RWPE2 (cell line): Measurements from ENCODE around the gene C2CD4B.
A peak's percentile ranks its signal among the peaks of the same experiment; 100 is the strongest.

Source experiments
- ATAC-seq: fragments of 200-7000 bp; cut with Tn5 transposase; 3 replicates; pipeline ENCODE4 v1.9.1; 2021; ENCODE audit warnings: low read depth
- DNase-seq: peaks from one replicate; pipeline ENCODE4 v3.0.0-alpha.2; 2020; ENCODE audit warnings: low spot score
- H3K27ac ChIP-seq: fragments of 450-650 bp; 2 replicates; pipeline ENCODE4 v1.5.1; 2017; ENCODE audit warnings: mild to moderate bottlenecking; ENCODE audit not compliant: poor library complexity, severe bottlenecking
- H3K27me3 ChIP-seq: fragments of 250-450 bp; sonication (Bioruptor Pico); 2 replicates; pipeline ENCODE4 v1.5.1; 2021; ENCODE audit warnings: mild to moderate bottlenecking, moderate library complexity; ENCODE audit not compliant: insufficient read depth, poor library complexity, severe bottlenecking
- H3K36me3 ChIP-seq: fragments of 250-450 bp; sonication (Bioruptor Pico); 2 replicates; pipeline ENCODE4 v1.5.1; 2020; ENCODE audit warnings: low read depth, mild to moderate bottlenecking, moderate library complexity
- H3K4me1 ChIP-seq: fragments of 250-450 bp; sonication (Bioruptor Pico); 2 replicates; pipeline ENCODE4 v1.5.1; 2021; ENCODE audit warnings: mild to moderate bottlenecking, moderate library complexity; ENCODE audit not compliant: insufficient read depth, poor library complexity, severe bottlenecking
- H3K4me3 ChIP-seq: fragments of 250-450 bp; sonication (Bioruptor Pico); 2 replicates; pipeline ENCODE4 v1.5.1; 2021; ENCODE audit warnings: mild to moderate bottlenecking, moderate library complexity; ENCODE audit not compliant: severe bottlenecking
- H3K9me3 ChIP-seq: fragments of 250-450 bp; sonication (Bioruptor Pico); 2 replicates; pipeline ENCODE4 v1.5.1; 2021; ENCODE audit warnings: mild to moderate bottlenecking, moderate library complexity; ENCODE audit not compliant: severe bottlenecking
- TF ChIP-seq, protein P1 (sequence below): fragments of 450-650 bp; IDR thresholded peaks from one replicate; pipeline ENCODE4 v1.5.1; 2017; ENCODE audit warnings: mild to moderate bottlenecking, moderate library complexity; ENCODE audit not compliant: poor library complexity, severe bottlenecking

The C2CD4B gene

DNA sequence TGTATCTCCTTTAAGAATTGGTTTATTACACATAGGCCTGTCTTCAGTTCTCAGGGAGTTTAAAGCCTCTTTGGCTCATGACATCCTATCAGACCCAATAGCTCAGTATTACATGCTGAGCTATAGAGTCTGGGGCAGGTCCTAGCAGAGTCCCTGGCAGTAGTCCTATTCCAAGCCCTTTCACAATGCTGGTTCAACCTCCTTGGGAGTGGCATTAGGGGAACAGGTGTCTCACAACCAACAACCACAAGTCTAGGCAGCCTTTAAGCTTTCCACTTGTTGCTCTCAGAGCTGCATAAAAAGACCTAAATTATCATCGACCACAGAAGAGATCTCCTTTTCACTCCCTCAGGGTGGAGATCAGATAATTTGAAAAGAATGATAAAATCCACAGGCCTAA is 22.8 kb upstream of the C2CD4B start:
- peaks cover 2% of the 10 kb centered on the region for H3K27me3 ChIP-seq
- 0 out of 3 replicates have a peak, but pooled peaks have one; percentile 49 for ATAC-seq
- no peaks in the 10 kb centered on the region for H3K4me1 ChIP-seq
- no peak overlapping the region for H3K4me3 ChIP-seq
- no peaks in the 10 kb centered on the region for H3K36me3 ChIP-seq
- no peaks in the 10 kb centered on the region for H3K9me3 ChIP-seq
- TF ChIP-seq, protein P1, sequence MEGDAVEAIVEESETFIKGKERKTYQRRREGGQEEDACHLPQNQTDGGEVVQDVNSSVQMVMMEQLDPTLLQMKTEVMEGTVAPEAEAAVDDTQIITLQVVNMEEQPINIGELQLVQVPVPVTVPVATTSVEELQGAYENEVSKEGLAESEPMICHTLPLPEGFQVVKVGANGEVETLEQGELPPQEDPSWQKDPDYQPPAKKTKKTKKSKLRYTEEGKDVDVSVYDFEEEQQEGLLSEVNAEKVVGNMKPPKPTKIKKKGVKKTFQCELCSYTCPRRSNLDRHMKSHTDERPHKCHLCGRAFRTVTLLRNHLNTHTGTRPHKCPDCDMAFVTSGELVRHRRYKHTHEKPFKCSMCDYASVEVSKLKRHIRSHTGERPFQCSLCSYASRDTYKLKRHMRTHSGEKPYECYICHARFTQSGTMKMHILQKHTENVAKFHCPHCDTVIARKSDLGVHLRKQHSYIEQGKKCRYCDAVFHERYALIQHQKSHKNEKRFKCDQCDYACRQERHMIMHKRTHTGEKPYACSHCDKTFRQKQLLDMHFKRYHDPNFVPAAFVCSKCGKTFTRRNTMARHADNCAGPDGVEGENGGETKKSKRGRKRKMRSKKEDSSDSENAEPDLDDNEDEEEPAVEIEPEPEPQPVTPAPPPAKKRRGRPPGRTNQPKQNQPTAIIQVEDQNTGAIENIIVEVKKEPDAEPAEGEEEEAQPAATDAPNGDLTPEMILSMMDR = no peak
- no peak for DNase-seq
- no peak overlapping the region for H3K27ac ChIP-seq

DNA sequence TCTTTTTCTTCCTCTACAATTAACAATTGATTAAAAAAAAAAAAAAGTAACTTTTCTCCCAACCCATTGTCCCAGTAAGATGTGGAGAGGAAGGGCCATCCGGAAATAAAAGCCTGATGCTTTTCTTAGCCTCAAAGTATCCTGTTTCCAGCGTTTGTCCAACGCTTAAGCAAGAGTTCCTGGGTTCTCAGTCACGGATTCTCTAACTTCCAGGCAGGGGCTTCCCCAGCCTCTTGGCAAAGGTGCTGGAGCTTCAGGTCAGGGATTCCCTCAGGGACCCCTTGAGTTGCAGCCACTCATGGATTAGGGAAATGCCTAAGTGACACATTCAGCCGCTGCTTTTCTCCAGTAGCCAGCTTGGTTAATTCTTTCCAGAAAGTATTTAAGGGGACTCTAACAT is 22.3 kb upstream of the C2CD4B start:
- Histone ChIP-seq H3K4me3 (no peak overlapping the region), H3K27me3 (no peaks in the 10 kb centered on the region), H3K36me3 (no peaks in the 10 kb centered on the region), H3K4me1 (no peaks in the 10 kb centered on the region), H3K27ac (no peak overlapping the region), H3K9me3 (no peaks in the 10 kb centered on the region)
- ATAC-seq = no peak
- DNase-seq = no peak
- TF ChIP-seq, protein P1 = no peak

DNA sequence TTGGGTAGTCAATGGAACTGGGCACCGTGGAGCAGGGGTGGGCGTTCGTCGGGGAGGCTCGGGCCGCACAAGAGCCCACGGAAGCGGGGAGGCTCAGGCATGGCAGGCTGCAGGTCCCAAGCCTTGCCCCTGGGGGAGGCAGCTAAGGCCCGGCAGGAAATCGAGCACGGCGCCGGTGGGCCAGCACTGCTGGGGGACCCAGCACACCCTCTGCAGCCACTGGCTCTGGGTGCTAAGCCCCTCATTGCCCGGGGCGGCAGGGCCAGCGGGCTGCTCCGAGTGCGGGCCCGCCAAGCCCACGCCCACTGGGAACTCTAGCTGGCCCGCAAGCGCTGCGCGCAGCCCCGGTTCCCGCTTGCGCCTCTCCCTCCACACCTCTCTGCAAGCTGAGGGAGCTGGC is 21.5 kb upstream of the C2CD4B start:
- no peak for ATAC-seq

DNA sequence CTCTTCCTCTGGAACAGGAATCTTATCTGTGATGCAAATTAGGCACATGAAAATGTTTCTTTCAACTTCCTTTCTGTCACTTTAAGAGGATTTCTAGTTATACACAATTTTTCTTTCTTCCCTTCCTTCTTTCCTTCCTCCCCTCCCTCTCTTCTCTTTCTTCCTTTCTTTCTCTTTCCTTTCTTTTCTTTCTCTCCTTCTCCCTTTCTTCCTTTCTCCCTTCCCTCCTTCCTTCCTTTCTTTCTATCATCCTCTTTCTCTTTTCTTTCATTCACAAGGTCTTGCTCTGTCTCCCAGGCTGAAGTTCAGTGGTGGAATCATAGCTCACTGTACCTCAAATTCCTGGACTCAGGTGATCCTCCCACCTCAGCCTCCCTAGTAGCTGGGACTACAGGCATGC is 18.0 kb upstream of the C2CD4B start:
- Histone ChIP-seq H3K27me3 (no peaks in the 10 kb centered on the region), H3K27ac (no peak overlapping the region), H3K4me3 (no peak overlapping the region), H3K36me3 (no peaks in the 10 kb centered on the region), H3K4me1 (no peaks in the 10 kb centered on the region), H3K9me3 (no peaks in the 10 kb centered on the region)
- TF ChIP-seq, protein P1 = no peak
- DNase-seq = no peak
- ATAC-seq = no peak

More for the DNA sequence above, 21.5 kb upstream of the C2CD4B start:
- TF ChIP-seq, protein P1 = no peak
- DNase-seq = no peak
- Histone ChIP-seq H3K4me3 (no peak overlapping the region), H3K4me1 (no peaks in the 10 kb centered on the region), H3K9me3 (no peaks in the 10 kb centered on the region), H3K27ac (no peak overlapping the region), H3K36me3 (no peaks in the 10 kb centered on the region), H3K27me3 (no peaks in the 10 kb centered on the region)

DNA sequence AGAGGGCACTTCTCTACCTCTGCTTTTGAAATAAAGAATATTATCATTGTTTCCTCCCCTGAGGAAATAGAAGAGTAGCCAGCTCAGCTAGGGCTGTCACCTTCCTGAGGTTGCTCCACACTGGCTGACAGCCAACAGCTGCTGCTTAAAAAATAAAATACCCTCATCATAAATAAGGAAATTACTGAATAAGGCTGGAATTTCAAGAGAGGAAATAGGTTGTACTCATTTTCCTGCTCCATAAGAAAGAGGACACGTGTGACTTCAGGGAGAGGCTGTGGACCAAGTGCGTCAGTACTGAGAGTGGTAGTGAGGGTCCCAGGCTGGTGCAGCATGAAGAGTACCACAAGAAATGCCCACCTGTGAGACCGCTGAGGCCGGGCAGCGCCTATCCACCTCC is 8.1 kb upstream of the C2CD4B start:
- Histone ChIP-seq H3K27ac (no peak overlapping the region), H3K4me3 (no peak overlapping the region), H3K36me3 (no peaks in the 10 kb centered on the region), H3K27me3 (no peaks in the 10 kb centered on the region), H3K9me3 (no peaks in the 10 kb centered on the region), H3K4me1 (peaks cover 5% of the 10 kb centered on the region)
- TF ChIP-seq, protein P1 = no peak
- ATAC-seq = peak; percentile 53; the same call in 2 of the 3 replicates
- no peak for DNase-seq
